NCI-H1048 (cell line): ENCODE measurements around the gene DHRS4L2.

Experiments
- DNase-seq: peaks from one replicate; lab custom pipeline; 2025; lab: John Stamatoyannopoulos, UW

Gene DHRS4L2

GRCh38 chr14:24054324-24054641 lies 65.6 kb downstream of the DHRS4L2 start:
- no peak for DNase-seq

- no peak for DNase-seq
Observed at GRCh38 chr14:24054646-24055045, 65.9 kb downstream of the DHRS4L2 start.
